T47D (cell line): ENCODE data around the gene IL1RAPL2.

Source experiments
- DNase-seq, 2 experiments: peaks; one replicate each; pipeline versions ENCODE4 v3.0.0 to v3.0.0-alpha.2; 2011 to 2012; ENCODE audit warnings: low read depth in 1 of 2, low spot score in 1 of 2
- JUND ChIP-seq: IDR thresholded peaks from 2 replicates; pipeline ENCODE4 v1.6.1; 2012; ENCODE audit warnings: low read depth
- in situ Hi-C: cut with HindIII; loops from 2 replicates; pipeline ENCODE4 v1.10.0; 2016; ENCODE audit warnings: low sequenced_read_pairs, low pct_unique_long_range_greater_than_20kb

IL1RAPL2 gene

GRCh38 chrX:104696667-104697066, 130.7 kb downstream of the IL1RAPL2 start:
- no peak for TF ChIP-seq JUND
- no peak for DNase-seq
- in situ Hi-C loops = no loop called here

- TF ChIP-seq JUND = no peak
- no peak for DNase-seq
- in situ Hi-C loops = no loop called here
Observed at GRCh38 chrX:104697294-104697693, 131.3 kb downstream of the IL1RAPL2 start.

- DNase-seq = no peak
- TF ChIP-seq JUND = no peak
- in situ Hi-C loops = no loop called here
Observed at GRCh38 chrX:104707042-104707441, 141.0 kb downstream of the IL1RAPL2 start.

- no peak for DNase-seq
- no peak for TF ChIP-seq JUND
- in situ Hi-C loops = no loop called here
Observed at GRCh38 chrX:104707572-104707971, 141.6 kb downstream of the IL1RAPL2 start.

- in situ Hi-C loops = no loop called here
- TF ChIP-seq JUND = no peak
- peak in 1 of 2 experiments; percentile 0 for DNase-seq
Observed at GRCh38 chrX:104712515-104712914, 146.5 kb downstream of the IL1RAPL2 start.

- no peak for DNase-seq
- in situ Hi-C loops = no loop called here
- no peak for TF ChIP-seq JUND
Observed at GRCh38 chrX:104721854-104722253, 155.9 kb downstream of the IL1RAPL2 start.

- no peak for TF ChIP-seq JUND
- in situ Hi-C loops = no loop called here
- DNase-seq = no peak
Observed at GRCh38 chrX:104728456-104728855, 162.5 kb downstream of the IL1RAPL2 start.

- DNase-seq = peak in 1 of 2 experiments; percentile 39
- TF ChIP-seq JUND = no peak
- in situ Hi-C loops = no loop called here
Observed at GRCh38 chrX:104742355-104742754, 176.4 kb downstream of the IL1RAPL2 start.

GRCh38 chrX:104745152-104745551, 179.2 kb downstream of the IL1RAPL2 start:
- in situ Hi-C loops = no loop called here
- no peak for TF ChIP-seq JUND
- DNase-seq = no peak

- no peak for DNase-seq
- no peak for TF ChIP-seq JUND
- in situ Hi-C loops = no loop called here
Observed at GRCh38 chrX:104749951-104750610, 184.1 kb downstream of the IL1RAPL2 start.

GRCh38 chrX:104762641-104763040, 196.6 kb downstream of the IL1RAPL2 start:
- in situ Hi-C loops = no loop called here
- TF ChIP-seq JUND = no peak
- no peak for DNase-seq

GRCh38 chrX:104789784-104790183, 223.8 kb downstream of the IL1RAPL2 start:
- DNase-seq = no peak
- in situ Hi-C loops = no loop called here
- TF ChIP-seq JUND = no peak

- DNase-seq = no peak
- in situ Hi-C loops = no loop called here
- no peak for TF ChIP-seq JUND
Observed at GRCh38 chrX:104795804-104796203, 229.8 kb downstream of the IL1RAPL2 start.

- TF ChIP-seq JUND = no peak
- no peak for DNase-seq
- in situ Hi-C loops = no loop called here
Observed at GRCh38 chrX:104803219-104803618, 237.2 kb downstream of the IL1RAPL2 start.
